Right atrium auricular region (tissue), 2 donors: ENCODE results near the gene ZC3H12C. TPM values are rescaled to one million over a fixed set of nuclear protein-coding genes. Genes with fewer than 3 reads are reported as not detected.

ENCODE experiments used
- DNase-seq: peaks from one replicate; pipeline ENCODE4 v3.0.0-alpha.2; 2019; ENCODE audit warnings: low spot score
- H3K27ac ChIP-seq, 2 donors: fragments of 200-600 bp; sonication (generic); 1 replicate in 1 of 2; 2 replicates in 1 of 2; pipeline ENCODE4 v1.5.1; 2016 to 2019
- H3K27me3 ChIP-seq, 2 donors: fragments of 200-600 bp; sonication (generic); one replicate each; pipeline versions ENCODE4 v1.5.1 to v1.6.0; 2017 to 2019
- H3K36me3 ChIP-seq: fragments of 200-600 bp; sonication (generic); one replicate; pipeline ENCODE4 v1.5.1; 2016
- H3K4me1 ChIP-seq, 2 donors: fragments of 200-600 bp; sonication (generic); one replicate each; pipeline versions ENCODE4 v1.5.1 to v1.6.0; 2017 to 2019
- H3K4me3 ChIP-seq, 2 donors: fragments of 200-600 bp; sonication (generic); 1 replicate in 1 of 2; 2 replicates in 1 of 2; pipeline ENCODE4 v1.5.1; 2017 to 2019; ENCODE audit warnings: mild to moderate bottlenecking in 1 of 2, moderate library complexity in 1 of 2
- H3K9me3 ChIP-seq, 2 donors: fragments of 200-600 bp; sonication (generic); one replicate each; pipeline ENCODE4 v1.5.1; 2019
- CTCF ChIP-seq, 2 donors: fragments of 200-600 bp; sonication (generic); IDR thresholded peaks; one replicate each; pipeline ENCODE4 v1.5.1; 2019; ENCODE audit warnings: antibody characterized with exemption in 2 of 2
- total RNA-seq, 2 donors: library from RNA; depleted of rRNA; stranded (reverse); fragments of >200 nt; gene quantifications; one replicate each; pipeline ENCODE4 v1.1.0, GENCODE V29; 2016

ZC3H12C gene
- total RNA-seq, 2 donors from 2014 or later: 12.7 to 14.7 TPM

- Histone ChIP-seq H3K27ac (no peak overlapping the region), H3K27me3 (no peaks in the 10 kb centered on the region), H3K4me3 (no peak overlapping the region), H3K36me3 (no peaks in the 10 kb centered on the region), H3K4me1 (no peaks in the 10 kb centered on the region), H3K9me3 (peaks cover 0 to 5% of the 10 kb centered on the region in 2 donors)
- DNase-seq: no peak
- no peak for TF ChIP-seq CTCF (IDR thresholded peaks at IDR 0.05)
These were observed 15.3 kb upstream of the ZC3H12C start for GRCh38 chr11:110077831-110078325.

GRCh38 chr11:110078923-110079544 is 14.2 kb upstream of the ZC3H12C start:
- no peak for TF ChIP-seq CTCF (IDR thresholded peaks at IDR 0.05)
- H3K27me3 ChIP-seq: no peaks in the 10 kb centered on the region
- peaks cover 0 to 5% of the 10 kb centered on the region in 2 donors for H3K9me3 ChIP-seq
- no peak overlapping the region for H3K27ac ChIP-seq
- no peaks in the 10 kb centered on the region for H3K4me1 ChIP-seq
- H3K36me3 ChIP-seq: no peaks in the 10 kb centered on the region
- no peak for DNase-seq
- no peak overlapping the region for H3K4me3 ChIP-seq

- TF ChIP-seq CTCF (IDR thresholded peaks at IDR 0.05): no peak
- Histone ChIP-seq H3K36me3 (no peaks in the 10 kb centered on the region), H3K27ac (no peak overlapping the region), H3K4me3 (no peak overlapping the region), H3K27me3 (no peaks in the 10 kb centered on the region), H3K9me3 (peaks cover 0 to 5% of the 10 kb centered on the region in 2 donors), H3K4me1 (no peaks in the 10 kb centered on the region)
- DNase-seq: no peak
These were observed 13.5 kb upstream of the ZC3H12C start for GRCh38 chr11:110079726-110080125.

- no peaks in the 10 kb centered on the region for H3K27me3 ChIP-seq
- no peaks in the 10 kb centered on the region for H3K36me3 ChIP-seq
- TF ChIP-seq CTCF (IDR thresholded peaks at IDR 0.05): no peak
- no peaks in the 10 kb centered on the region for H3K4me1 ChIP-seq
- DNase-seq: no peak
- no peak overlapping the region for H3K4me3 ChIP-seq
- no peak overlapping the region for H3K27ac ChIP-seq
- peaks cover 0 to 5% of the 10 kb centered on the region in 2 donors for H3K9me3 ChIP-seq
These were observed 11.5 kb upstream of the ZC3H12C start for GRCh38 chr11:110081462-110082376.

GRCh38 chr11:110082899-110083298 is 10.3 kb upstream of the ZC3H12C start:
- no peak for TF ChIP-seq CTCF (IDR thresholded peaks at IDR 0.05)
- no peaks in the 10 kb centered on the region for H3K4me1 ChIP-seq

More at GRCh38 chr11:110082899-110083298, 10.3 kb upstream of the ZC3H12C start:
- peaks cover 0 to 5% of the 10 kb centered on the region in 2 donors for H3K9me3 ChIP-seq
- H3K36me3 ChIP-seq: no peaks in the 10 kb centered on the region
- no peaks in the 10 kb centered on the region for H3K27me3 ChIP-seq
- no peak for DNase-seq
- no peak overlapping the region for H3K27ac ChIP-seq
- H3K4me3 ChIP-seq: no peak overlapping the region
